ENCODE data around the gene CANT1. TPM values are rescaled to one million over a fixed set of nuclear protein-coding genes. Genes with fewer than 3 reads are reported as not detected.

The CANT1 gene
- total and polyA plus RNA-seq, 4 donors, result 6.2 to 20.0 (median 16.4) TPM

DNA sequence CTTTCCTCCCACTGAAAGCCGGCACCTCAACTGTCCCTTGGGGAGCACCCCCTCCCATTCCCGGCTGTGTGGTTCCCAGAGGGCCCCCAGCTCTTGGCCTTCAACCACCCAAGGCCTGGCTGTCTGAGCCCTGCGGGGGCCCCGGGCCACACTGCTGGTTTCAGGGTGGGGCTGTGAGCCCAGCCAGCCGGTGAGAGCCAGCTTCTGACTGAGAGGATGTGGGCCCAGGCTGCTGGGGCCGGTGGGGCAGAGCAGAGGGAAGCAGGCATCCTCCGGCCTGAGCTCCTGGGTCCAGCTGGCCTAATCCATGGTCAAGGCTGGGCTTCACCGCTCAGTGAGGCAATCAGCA lies 29.0 kb downstream of the CANT1 start:
- Histone ChIP-seq H3K27ac (ENCODE audit: low read depth in 1 of 2, low read length in 2 of 2) (no peak overlapping the region), H3K36me3 (ENCODE audit: control insufficient read depth in 4 of 4, insufficient read depth in 3 of 4, low read depth in 1 of 4, low read length in 3 of 4) (no peaks in the 10 kb centered on the region), H3K4me1 (ENCODE audit: control insufficient read depth in 4 of 4, insufficient read depth in 4 of 4, low read length in 3 of 4) (peaks cover 4 to 24% (median 9%) of the 10 kb centered on the region in 4 donors), H3K9me3 (ENCODE audit: control insufficient read depth in 4 of 4, low read length in 3 of 4) (no peaks in the 10 kb centered on the region), H3K9ac (ENCODE audit: low read depth in 1 of 2, low read length in 2 of 2) (no peak overlapping the region), H3K27me3 (ENCODE audit: control insufficient read depth in 4 of 4, insufficient read depth in 4 of 4, low read length in 3 of 4) (no peaks in the 10 kb centered on the region), H3K4me3 (ENCODE audit: low read depth in 1 of 3, low read length in 3 of 3) (no peak overlapping the region)
- no peak for DNase-seq (ENCODE audit: low spot score)
- no peak for TF ChIP-seq RXRA (IDR thresholded peaks at IDR 0.05)
- no peak for TF ChIP-seq JUND (IDR thresholded peaks at IDR 0.05)
- TF ChIP-seq, protein P1, sequence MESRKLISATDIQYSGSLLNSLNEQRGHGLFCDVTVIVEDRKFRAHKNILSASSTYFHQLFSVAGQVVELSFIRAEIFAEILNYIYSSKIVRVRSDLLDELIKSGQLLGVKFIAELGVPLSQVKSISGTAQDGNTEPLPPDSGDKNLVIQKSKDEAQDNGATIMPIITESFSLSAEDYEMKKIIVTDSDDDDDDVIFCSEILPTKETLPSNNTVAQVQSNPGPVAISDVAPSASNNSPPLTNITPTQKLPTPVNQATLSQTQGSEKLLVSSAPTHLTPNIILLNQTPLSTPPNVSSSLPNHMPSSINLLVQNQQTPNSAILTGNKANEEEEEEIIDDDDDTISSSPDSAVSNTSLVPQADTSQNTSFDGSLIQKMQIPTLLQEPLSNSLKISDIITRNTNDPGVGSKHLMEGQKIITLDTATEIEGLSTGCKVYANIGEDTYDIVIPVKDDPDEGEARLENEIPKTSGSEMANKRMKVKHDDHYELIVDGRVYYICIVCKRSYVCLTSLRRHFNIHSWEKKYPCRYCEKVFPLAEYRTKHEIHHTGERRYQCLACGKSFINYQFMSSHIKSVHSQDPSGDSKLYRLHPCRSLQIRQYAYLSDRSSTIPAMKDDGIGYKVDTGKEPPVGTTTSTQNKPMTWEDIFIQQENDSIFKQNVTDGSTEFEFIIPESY (IDR thresholded peaks at IDR 0.05), result no peak
- no peak for TF ChIP-seq GABPA (IDR thresholded peaks at IDR 0.05 in 1 of 2, conservative IDR thresholded peaks at IDR 0.05 in 1 of 2)
- no peak for TF ChIP-seq HNF4G (IDR thresholded peaks at IDR 0.05)
- no peak for TF ChIP-seq TAF1 (conservative IDR thresholded peaks at IDR 0.05)
- TF ChIP-seq NR2F2 (IDR thresholded peaks at IDR 0.05), result no peak
- TF ChIP-seq RAD21 (IDR thresholded peaks at IDR 0.05), result no peak
- TF ChIP-seq FOXA2 (IDR thresholded peaks at IDR 0.05), result no peak
- TF ChIP-seq, protein P2, sequence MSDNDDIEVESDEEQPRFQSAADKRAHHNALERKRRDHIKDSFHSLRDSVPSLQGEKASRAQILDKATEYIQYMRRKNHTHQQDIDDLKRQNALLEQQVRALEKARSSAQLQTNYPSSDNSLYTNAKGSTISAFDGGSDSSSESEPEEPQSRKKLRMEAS (IDR thresholded peaks at IDR 0.05), result no peak
- no peak for TF ChIP-seq FOXA1 (IDR thresholded peaks at IDR 0.05)
- TF ChIP-seq SP1 (IDR thresholded peaks at IDR 0.05), result no peak
- TF ChIP-seq, protein P3, sequence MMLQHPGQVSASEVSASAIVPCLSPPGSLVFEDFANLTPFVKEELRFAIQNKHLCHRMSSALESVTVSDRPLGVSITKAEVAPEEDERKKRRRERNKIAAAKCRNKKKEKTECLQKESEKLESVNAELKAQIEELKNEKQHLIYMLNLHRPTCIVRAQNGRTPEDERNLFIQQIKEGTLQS (IDR thresholded peaks at IDR 0.05), result no peak
- TF ChIP-seq, protein P4, sequence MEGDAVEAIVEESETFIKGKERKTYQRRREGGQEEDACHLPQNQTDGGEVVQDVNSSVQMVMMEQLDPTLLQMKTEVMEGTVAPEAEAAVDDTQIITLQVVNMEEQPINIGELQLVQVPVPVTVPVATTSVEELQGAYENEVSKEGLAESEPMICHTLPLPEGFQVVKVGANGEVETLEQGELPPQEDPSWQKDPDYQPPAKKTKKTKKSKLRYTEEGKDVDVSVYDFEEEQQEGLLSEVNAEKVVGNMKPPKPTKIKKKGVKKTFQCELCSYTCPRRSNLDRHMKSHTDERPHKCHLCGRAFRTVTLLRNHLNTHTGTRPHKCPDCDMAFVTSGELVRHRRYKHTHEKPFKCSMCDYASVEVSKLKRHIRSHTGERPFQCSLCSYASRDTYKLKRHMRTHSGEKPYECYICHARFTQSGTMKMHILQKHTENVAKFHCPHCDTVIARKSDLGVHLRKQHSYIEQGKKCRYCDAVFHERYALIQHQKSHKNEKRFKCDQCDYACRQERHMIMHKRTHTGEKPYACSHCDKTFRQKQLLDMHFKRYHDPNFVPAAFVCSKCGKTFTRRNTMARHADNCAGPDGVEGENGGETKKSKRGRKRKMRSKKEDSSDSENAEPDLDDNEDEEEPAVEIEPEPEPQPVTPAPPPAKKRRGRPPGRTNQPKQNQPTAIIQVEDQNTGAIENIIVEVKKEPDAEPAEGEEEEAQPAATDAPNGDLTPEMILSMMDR (IDR thresholded peaks at IDR 0.05; ENCODE audit: low read depth, low read length, missing input control), result no peak
- TF ChIP-seq, protein P5, sequence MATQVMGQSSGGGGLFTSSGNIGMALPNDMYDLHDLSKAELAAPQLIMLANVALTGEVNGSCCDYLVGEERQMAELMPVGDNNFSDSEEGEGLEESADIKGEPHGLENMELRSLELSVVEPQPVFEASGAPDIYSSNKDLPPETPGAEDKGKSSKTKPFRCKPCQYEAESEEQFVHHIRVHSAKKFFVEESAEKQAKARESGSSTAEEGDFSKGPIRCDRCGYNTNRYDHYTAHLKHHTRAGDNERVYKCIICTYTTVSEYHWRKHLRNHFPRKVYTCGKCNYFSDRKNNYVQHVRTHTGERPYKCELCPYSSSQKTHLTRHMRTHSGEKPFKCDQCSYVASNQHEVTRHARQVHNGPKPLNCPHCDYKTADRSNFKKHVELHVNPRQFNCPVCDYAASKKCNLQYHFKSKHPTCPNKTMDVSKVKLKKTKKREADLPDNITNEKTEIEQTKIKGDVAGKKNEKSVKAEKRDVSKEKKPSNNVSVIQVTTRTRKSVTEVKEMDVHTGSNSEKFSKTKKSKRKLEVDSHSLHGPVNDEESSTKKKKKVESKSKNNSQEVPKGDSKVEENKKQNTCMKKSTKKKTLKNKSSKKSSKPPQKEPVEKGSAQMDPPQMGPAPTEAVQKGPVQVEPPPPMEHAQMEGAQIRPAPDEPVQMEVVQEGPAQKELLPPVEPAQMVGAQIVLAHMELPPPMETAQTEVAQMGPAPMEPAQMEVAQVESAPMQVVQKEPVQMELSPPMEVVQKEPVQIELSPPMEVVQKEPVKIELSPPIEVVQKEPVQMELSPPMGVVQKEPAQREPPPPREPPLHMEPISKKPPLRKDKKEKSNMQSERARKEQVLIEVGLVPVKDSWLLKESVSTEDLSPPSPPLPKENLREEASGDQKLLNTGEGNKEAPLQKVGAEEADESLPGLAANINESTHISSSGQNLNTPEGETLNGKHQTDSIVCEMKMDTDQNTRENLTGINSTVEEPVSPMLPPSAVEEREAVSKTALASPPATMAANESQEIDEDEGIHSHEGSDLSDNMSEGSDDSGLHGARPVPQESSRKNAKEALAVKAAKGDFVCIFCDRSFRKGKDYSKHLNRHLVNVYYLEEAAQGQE (IDR thresholded peaks at IDR 0.05), result no peak
- no peak for TF ChIP-seq YY1 (IDR thresholded peaks at IDR 0.05)
- no peak for TF ChIP-seq HNF4A (conservative IDR thresholded peaks at IDR 0.05)
- no peak for TF ChIP-seq EGR1 (IDR thresholded peaks at IDR 0.05; ENCODE audit: low read depth in 2 of 2)
- 87% methylated on average over 8 of the region's 8 CpGs for WGBS

Data from liver (tissue), 9 donors.